Heart left ventricle (tissue), 16 donors: Measurements from ENCODE around the gene STS. TPM values are rescaled to one million over a fixed set of nuclear protein-coding genes. Genes with fewer than 3 reads are reported as not detected.

Experiments used
- ATAC-seq, 4 donors: fragments of 200-7000 bp; cut with Tn5 transposase; one replicate each; pipeline ENCODE4 v1.9.1; 2020 to 2022; ENCODE audit warnings: moderate library complexity in 4 of 4, mild to moderate bottlenecking in 3 of 4, moderate number of reproducible peaks in 1 of 4
- DNase-seq, 5 donors: peaks; one replicate each; pipeline ENCODE4 v3.0.0-alpha.2; 2020
- H3K27ac ChIP-seq, 12 donors: fragments of 200-600 bp; sonication (generic) in 4 of 12; one replicate each; pipeline versions ENCODE4 v1.5.0 to v1.8.0; 2016 to 2022; ENCODE audit warnings: mild to moderate bottlenecking in 2 of 12
- H3K27me3 ChIP-seq, 9 donors: fragments of 200-600 bp; sonication (generic) in 2 of 9; one replicate each; pipeline versions ENCODE4 v1.5.1 to v1.8.0; 2016 to 2022; ENCODE audit warnings: mild to moderate bottlenecking in 3 of 9
- H3K36me3 ChIP-seq, 9 donors: fragments of 200-600 bp; sonication (generic) in 2 of 9; one replicate each; pipeline versions ENCODE4 v1.5.0 to v1.8.0; 2018 to 2022; ENCODE audit warnings: mild to moderate bottlenecking in 2 of 9
- H3K4me1 ChIP-seq, 12 donors: fragments of 200-600 bp; sonication (generic) in 4 of 12; one replicate each; pipeline versions ENCODE4 v1.5.0 to v1.8.0; 2016 to 2022; ENCODE audit warnings: mild to moderate bottlenecking in 3 of 12
- H3K4me3 ChIP-seq, 12 donors: fragments of 200-600 bp; sonication (generic) in 4 of 12; one replicate each; pipeline versions ENCODE4 v1.5.0 to v1.8.0; 2017 to 2022; ENCODE audit warnings: mild to moderate bottlenecking in 9 of 12, moderate library complexity in 4 of 12
- H3K9me3 ChIP-seq, 12 donors: fragments of 200-600 bp; sonication (generic) in 4 of 12; one replicate each; pipeline versions ENCODE4 v1.5.0 to v1.8.0; 2016 to 2022; ENCODE audit warnings: mild to moderate bottlenecking in 1 of 12
- CTCF ChIP-seq, 12 donors: fragments of 200-600 bp; sonication (generic) in 4 of 12; IDR thresholded peaks; one replicate each; pipeline versions ENCODE4 v1.5.0 to v1.8.0; 2018 to 2022; ENCODE audit warnings: antibody characterized with exemption in 12 of 12, mild to moderate bottlenecking in 5 of 12
- POLR2A ChIP-seq, 2 donors: fragments of 450-650 bp; IDR thresholded peaks; one replicate each; pipeline ENCODE4 v1.6.1; 2017; ENCODE audit warnings: antibody characterized with exemption in 2 of 2, mild to moderate bottlenecking in 2 of 2, moderate library complexity in 2 of 2
- WGBS, 4 donors: extraction: QIAGEN DNeasy Blood & Tissue Kit in 2 of 4; methylation state at CpG; one replicate each; pipeline versions ENCODE4 v1.1.5 to v1.1.7; 2013 to 2018; 5-methylcytosine and 5-hydroxymethylcytosine counted together
- intact Hi-C, 10 donors: fragments of 100-400 bp; cut with DNase I; formaldehyde crosslinking; loops; one replicate each; pipeline versions ENCODE4 v1.11.1 to v1.14.2; 2022
- polyA plus RNA-seq, 2 donors: library from polyadenylated mRNA; stranded (reverse); fragments of 200-250 nt; gene quantifications; one replicate each; pipeline ENCODE4 v1.2.3, GENCODE V29; 2013
- total RNA-seq, 9 donors: library from RNA; depleted of rRNA in 2 of 9; stranded (reverse); fragments of >200 nt in 2 of 9; fragmentation: NEBNext Ultra II Directional in 3 of 9; extraction: Animal tissue kit (Norgen Biotek cat#: 25700) in 3 of 9; gene quantifications; one replicate each; pipeline versions ENCODE4 v1.1.0 to v1.2.4, GENCODE V29; 2016 to 2023
- donor health status: ischemic (EF 13 %, LVEDD 7.1; RV severe dilation, severe dysfunction).
- donor health status: healthy with polysubstance abuse.
- donor health status: DM: no; HTN: yes; CAD: no.
- donor health status: DM: no; HTN: no; CAD: no.
- donor health status: ischemic (EF 25% LVEDD 6.9; RV normal size, moderate dysfunction).
- donor health status: ischemic (EF 25% LVEDD 5.7; RV mildly dilated, moderate dysfunction).
- donor health status: healthy.
- donor health status: DM: yes; HTN: yes; CAD: no.
- donor health status: ischemic (EF 35%, LVEDD 5.7; RV mildly dilated, moderate dysfunction).
- donor health status: nonischemic (EF 11% LVEDD 7.7; RV severe dilation, severe dysfunction).
- donor health status: DM: yes; HTN: yes; CAD: no.
- donor health status: PGD.
- donor health status: ischemic (EF 29% LVEDD 5.4; RV normal size, mild dysfunction).
- donor health status: nonischemic (EF 23%, LVEDD 6.1; RV moderate dilation, normal function).

STS gene
- total and polyA plus RNA-seq, 11 donors: 1.2 to 8.6 (median 5.8) TPM

DNA sequence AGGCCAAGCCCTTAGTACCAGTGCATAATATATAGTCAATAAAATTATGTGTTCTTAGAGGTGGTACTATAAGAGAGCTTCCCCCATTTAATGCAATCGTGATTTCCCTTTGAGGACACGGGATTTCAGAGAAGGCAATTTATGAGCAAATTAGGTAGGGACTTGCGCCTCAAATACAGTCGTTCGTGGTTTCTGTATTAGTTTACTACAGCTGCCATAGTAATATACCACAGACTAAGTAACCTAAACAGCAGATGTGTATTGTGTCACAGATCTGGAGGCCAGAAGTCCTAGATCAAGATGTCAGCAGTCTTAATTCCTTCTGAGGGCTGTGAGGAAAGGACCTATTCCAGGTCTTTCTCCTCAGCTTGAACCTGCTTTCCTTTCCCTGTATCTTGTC, 1.9 kb downstream of the STS start:
- intact Hi-C loops: no loop called here

DNA sequence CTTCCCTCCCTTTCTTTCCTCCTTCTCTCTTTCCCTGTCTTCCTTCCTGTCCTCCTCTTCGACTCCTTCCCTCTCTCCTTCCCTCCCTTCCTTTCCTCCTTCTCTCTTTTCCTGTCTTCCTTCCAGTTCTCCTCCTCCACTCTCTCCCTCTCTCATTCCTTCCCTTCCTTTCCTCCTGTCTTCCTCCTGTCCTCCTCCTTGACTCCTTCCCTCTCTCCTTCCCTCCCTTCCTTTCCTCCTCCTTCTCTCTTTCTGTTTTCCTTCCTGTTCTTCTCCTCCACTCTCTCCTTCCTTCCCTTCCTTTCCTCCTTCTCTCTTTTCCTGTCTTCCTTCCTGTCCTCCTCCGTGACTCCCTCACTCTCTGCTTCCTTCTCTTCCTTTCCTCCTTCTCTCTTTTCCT, 5.7 kb downstream of the STS start:
- intact Hi-C loops: no loop called here
- DNase-seq (no peak), ATAC-seq (no peak)
- Histone ChIP-seq H3K9me3 (no peaks in the 10 kb centered on the region), H3K27me3 (no peaks in the 10 kb centered on the region), H3K4me1 (peaks cover 0 to 5% (median 0%) of the 10 kb centered on the region in 12 donors), H3K4me3 (no peak overlapping the region), H3K36me3 (no peaks in the 10 kb centered on the region), H3K27ac (no peak overlapping the region)
- TF ChIP-seq CTCF (IDR thresholded peaks at IDR 0.05) (no peak), POLR2A (IDR thresholded peaks at IDR 0.05) (no peak)
- 62 to 83% (median 74%) methylated on average over 2 of the region's 2 CpGs for WGBS, 4 donors

More for the DNA sequence above, 1.9 kb downstream of the STS start:
- Histone ChIP-seq H3K27ac (no peak overlapping the region), H3K9me3 (no peaks in the 10 kb centered on the region), H3K36me3 (no peaks in the 10 kb centered on the region), H3K27me3 (no peaks in the 10 kb centered on the region), H3K4me1 (peaks cover 0 to 24% (median 3%) of the 10 kb centered on the region in 12 donors), H3K4me3 (no peak overlapping the region)
- no peak for ATAC-seq
- no peak for DNase-seq
- TF ChIP-seq POLR2A (IDR thresholded peaks at IDR 0.05) (no peak), CTCF (IDR thresholded peaks at IDR 0.05) (no peak)
- 85 to 93% (median 89%) methylated on average over 5 of the region's 5 CpGs for WGBS, 4 donors

- no peaks in the 10 kb centered on the region for H3K4me1 ChIP-seq
- intact Hi-C loops: no loop called here
- DNase-seq (no peak), ATAC-seq (no peak)
- no peaks in the 10 kb centered on the region for H3K36me3 ChIP-seq
- 79 to 94% (median 82%) methylated on average over 7 of the region's 7 CpGs for WGBS, 4 donors
- TF ChIP-seq POLR2A (IDR thresholded peaks at IDR 0.05) (no peak), CTCF (IDR thresholded peaks at IDR 0.05) (no peak)
- no peak overlapping the region for H3K27ac ChIP-seq
- no peak overlapping the region for H3K4me3 ChIP-seq
- H3K27me3 ChIP-seq: no peaks in the 10 kb centered on the region
- no peaks in the 10 kb centered on the region for H3K9me3 ChIP-seq
Measured at GRCh38 chrX:7154041-7154597, 6.6 kb downstream of the STS start.

DNA sequence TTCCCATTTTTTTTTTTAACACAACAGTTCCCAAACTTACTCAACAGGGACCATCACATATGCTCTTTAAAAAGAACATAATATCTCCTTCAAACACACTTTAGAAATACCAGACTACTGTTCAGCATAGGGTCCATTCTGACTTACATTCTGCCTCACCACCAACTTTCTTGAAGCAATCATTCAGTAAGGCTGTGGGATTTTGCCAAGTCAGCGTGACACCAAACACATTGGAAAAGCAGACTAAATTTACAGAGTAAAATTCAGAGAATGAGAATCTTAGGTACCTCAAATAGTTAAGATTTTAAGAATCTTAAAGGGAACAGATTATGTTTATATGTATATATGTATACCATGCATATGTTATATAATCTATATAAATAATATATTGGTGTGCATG, 7.7 kb downstream of the STS start:
- DNase-seq (no peak), ATAC-seq (no peak)
- no peaks in the 10 kb centered on the region for H3K9me3 ChIP-seq
- H3K36me3 ChIP-seq: no peaks in the 10 kb centered on the region
- H3K27ac ChIP-seq: no peak overlapping the region
- intact Hi-C loops: no loop called here
- WGBS, 4 donors: 94 to 98% (median 97%) methylated on average over 1 of the region's 1 CpG
- H3K27me3 ChIP-seq: no peaks in the 10 kb centered on the region
- no peak for TF ChIP-seq CTCF (IDR thresholded peaks at IDR 0.05)
- no peak for TF ChIP-seq POLR2A (IDR thresholded peaks at IDR 0.05)
- no peaks in the 10 kb centered on the region for H3K4me1 ChIP-seq
- H3K4me3 ChIP-seq: no peak overlapping the region
